ENCODE data around the gene ZNF524.
"Not testable (repeated sequence)": the region's sequence is repeated elsewhere in the genome, so short reads cannot be mapped to it uniquely, and the experiment has no call there.

DNA sequence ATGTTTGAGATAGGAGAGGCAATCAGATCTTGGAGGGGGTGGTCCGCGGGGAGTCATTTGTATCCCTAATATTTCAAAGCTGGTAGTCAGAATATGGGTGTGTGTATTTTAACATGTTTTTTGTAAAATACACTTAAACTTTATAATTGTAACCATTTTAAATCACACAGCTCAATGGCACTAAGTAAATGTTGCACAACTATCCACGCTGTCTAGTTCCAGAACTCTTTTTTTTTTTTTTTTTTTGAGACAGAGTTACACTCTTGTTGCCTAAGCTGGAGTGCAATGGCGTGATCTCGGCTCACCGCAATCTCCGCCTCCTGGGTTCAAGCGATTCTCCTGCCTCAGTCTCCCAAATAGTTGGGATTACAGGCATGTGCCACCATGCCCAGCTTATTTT, 16.2 kb upstream of the ZNF524 start:
- TF ChIP-seq, protein P1, sequence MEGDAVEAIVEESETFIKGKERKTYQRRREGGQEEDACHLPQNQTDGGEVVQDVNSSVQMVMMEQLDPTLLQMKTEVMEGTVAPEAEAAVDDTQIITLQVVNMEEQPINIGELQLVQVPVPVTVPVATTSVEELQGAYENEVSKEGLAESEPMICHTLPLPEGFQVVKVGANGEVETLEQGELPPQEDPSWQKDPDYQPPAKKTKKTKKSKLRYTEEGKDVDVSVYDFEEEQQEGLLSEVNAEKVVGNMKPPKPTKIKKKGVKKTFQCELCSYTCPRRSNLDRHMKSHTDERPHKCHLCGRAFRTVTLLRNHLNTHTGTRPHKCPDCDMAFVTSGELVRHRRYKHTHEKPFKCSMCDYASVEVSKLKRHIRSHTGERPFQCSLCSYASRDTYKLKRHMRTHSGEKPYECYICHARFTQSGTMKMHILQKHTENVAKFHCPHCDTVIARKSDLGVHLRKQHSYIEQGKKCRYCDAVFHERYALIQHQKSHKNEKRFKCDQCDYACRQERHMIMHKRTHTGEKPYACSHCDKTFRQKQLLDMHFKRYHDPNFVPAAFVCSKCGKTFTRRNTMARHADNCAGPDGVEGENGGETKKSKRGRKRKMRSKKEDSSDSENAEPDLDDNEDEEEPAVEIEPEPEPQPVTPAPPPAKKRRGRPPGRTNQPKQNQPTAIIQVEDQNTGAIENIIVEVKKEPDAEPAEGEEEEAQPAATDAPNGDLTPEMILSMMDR (IDR thresholded peaks at IDR 0.05): not testable (repeated sequence)
- TF ChIP-seq POLR2A (IDR thresholded peaks at IDR 0.05): not testable (repeated sequence)
